ENCODE measurements around the gene CCR5.

CCR5 gene

DNA sequence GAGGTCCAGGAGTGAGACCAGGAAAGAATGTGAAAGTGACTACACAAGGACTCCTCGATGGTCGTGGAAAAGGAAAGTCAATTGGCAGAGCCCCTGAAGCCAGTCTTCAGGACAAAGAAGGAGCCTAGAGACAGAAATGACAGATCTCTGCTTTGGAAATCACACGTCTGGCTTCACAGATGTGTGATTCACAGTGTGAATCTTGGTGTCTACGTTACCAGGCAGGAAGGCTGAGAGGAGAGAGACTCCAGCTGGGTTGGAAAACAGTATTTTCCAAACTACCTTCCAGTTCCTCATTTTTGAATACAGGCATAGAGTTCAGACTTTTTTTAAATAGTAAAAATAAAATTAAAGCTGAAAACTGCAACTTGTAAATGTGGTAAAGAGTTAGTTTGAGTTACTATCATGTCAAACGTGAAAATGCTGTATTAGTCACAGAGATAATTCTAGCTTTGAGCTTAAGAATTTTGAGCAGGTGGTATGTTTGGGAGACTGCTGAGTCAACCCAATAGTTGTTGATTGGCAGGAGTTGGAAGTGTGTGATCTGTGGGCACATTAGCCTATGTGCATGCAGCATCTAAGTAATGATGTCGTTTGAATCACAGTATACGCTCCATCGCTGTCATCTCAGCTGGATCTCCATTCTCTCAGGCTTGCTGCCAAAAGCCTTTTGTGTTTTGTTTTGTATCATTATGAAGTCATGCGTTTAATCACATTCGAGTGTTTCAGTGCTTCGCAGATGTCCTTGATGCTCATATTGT lies 10.8 kb upstream of the CCR5 start:
- DNase-seq = peak; percentile 37

DNA sequence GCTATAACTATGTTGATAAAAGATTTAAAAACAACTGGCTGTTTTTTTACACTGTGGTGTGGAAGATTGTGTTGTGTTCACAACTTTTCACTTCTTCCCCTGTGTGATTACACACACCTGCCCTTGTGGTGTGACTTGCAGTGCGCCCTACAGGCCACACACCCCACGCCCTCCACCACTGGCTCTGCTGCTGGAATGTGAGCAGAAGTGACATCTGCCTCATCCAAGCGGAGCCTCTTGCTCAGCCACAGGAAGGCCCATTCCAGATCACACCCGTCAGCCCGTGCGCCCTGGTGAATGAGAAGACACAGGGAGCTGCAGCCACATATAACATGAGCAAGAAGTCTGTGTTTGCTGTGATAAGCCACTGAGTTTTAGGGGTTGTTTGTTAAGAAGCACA lies 9.8 kb upstream of the CCR5 start:
- DNase-seq = no peak

- no peak for DNase-seq
These were observed 9.1 kb upstream of the CCR5 start for GRCh38 chr3:46361408-46362283.

DNA sequence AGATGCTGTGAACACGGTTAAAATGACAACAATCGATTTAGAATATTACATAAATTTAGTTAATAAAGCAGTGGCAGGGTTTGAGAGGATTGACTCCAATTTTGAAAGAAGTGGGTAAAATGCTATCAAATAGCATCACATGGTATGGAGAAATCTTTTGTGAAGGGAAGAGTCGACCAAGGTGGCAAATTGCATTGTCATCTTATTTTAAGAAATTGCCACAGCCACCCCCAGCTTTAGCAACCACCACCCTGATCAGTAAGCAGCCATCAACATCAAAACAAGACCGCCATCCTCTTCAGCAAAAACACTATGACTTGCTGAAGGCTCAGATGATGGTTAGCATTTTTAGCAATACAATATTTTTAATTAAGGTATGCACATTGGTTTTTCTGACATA lies 5.7 kb upstream of the CCR5 start:
- DNase-seq = no peak

DNA sequence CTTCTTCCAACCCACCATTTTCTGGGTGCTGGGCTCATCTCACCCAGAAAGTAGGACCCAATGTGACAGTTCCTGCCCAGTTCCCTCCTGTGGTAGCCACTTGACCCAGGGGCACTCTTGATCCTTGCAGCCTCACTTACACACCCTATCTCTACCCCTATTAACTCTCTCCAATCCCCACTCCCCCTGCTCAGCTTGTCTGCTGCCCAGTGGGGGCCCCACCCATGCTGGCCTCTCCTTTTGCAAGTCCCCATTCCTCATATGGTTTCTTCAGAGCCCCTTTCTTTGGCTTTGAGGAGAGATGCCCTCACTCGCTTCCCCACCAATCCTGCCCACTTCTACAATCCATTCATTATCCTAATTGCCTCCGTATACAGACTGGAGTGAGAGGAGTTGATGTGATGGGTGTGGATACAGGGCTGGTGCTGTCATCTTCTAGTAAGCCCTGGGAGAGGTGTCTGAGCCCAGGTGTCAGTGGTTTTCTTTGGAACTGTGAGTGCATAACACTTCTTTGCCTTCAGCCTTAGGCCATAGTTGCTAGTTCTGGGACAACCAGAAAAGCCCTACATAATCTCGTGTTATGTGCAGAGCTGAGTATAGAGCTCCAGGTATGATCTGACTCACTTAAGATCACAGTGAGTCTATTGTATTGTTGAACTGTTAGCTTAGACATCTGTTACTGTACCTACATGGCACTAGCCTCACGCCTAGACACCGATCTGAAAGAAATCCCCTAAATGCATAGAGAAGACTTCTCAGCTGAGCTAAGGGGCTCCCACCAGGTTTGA lies 4.8 kb upstream of the CCR5 start:
- DNase-seq = no peak

DNA sequence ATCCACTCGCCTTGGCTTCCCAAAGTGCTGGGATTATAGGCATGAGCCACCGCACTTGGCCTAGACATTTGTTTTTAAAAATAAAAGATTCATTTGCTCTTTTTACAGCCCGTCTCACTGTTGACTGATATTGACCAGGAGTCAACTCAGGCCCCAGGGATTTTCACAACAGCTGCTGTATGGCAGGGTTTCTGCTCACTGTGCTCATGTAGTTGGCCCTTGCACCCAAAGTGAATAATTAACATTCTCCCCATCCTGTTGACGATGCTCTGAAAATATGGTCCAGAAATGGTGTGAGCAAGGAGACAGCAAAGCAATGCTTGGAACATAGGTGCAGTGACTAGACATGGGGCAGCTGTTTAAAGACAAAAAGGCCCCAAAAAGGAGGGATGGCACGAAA lies 2.9 kb upstream of the CCR5 start:
- DNase-seq = no peak

- DNase-seq = peak; percentile 71
These were observed 2.2 kb upstream of the CCR5 start for GRCh38 chr3:46368569-46368968.

DNA sequence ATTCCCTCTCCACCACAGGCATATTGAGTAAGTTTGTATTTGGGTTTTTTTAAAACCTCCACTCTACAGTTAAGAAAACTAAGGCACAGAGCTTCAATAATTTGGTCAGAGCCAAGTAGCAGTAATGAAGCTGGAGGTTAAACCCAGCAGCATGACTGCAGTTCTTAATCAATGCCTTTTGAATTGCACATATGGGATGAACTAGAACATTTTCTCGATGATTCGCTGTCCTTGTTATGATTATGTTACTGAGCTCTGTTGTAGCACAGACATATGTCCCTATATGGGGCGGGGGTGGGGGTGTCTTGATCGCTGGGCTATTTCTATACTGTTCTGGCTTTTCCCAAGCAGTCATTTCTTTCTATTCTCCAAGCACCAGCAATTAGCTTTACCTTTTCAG lies 1.6 kb upstream of the CCR5 start:
- no peak for DNase-seq

- peak; percentile 46 for DNase-seq
These were observed 1.0 kb upstream of the CCR5 start for GRCh38 chr3:46369675-46370132.

DNA sequence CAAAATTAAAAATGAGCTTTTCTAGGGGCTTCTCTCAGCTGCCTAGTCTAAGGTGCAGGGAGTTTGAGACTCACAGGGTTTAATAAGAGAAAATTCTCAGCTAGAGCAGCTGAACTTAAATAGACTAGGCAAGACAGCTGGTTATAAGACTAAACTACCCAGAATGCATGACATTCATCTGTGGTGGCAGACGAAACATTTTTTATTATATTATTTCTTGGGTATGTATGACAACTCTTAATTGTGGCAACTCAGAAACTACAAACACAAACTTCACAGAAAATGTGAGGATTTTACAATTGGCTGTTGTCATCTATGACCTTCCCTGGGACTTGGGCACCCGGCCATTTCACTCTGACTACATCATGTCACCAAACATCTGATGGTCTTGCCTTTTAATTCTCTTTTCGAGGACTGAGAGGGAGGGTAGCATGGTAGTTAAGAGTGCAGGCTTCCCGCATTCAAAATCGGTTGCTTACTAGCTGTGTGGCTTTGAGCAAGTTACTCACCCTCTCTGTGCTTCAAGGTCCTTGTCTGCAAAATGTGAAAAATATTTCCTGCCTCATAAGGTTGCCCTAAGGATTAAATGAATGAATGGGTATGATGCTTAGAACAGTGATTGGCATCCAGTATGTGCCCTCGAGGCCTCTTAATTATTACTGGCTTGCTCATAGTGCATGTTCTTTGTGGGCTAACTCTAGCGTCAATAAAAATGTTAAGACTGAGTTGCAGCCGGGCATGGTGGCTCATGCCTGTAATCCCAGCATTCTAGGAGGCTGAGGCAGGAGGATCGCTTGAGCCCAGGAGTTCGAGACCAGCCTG lies 984 bp downstream of the CCR5 start:
- no peak for DNase-seq

- no peak for DNase-seq
These were observed 2.0 kb downstream of the CCR5 start for GRCh38 chr3:46372492-46373359.

DNA sequence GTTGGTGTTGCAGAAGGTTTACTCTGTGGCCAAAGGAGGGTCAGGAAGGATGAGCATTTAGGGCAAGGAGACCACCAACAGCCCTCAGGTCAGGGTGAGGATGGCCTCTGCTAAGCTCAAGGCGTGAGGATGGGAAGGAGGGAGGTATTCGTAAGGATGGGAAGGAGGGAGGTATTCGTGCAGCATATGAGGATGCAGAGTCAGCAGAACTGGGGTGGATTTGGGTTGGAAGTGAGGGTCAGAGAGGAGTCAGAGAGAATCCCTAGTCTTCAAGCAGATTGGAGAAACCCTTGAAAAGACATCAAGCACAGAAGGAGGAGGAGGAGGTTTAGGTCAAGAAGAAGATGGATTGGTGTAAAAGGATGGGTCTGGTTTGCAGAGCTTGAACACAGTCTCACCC lies 4.0 kb downstream of the CCR5 start:
- DNase-seq = no peak

DNA sequence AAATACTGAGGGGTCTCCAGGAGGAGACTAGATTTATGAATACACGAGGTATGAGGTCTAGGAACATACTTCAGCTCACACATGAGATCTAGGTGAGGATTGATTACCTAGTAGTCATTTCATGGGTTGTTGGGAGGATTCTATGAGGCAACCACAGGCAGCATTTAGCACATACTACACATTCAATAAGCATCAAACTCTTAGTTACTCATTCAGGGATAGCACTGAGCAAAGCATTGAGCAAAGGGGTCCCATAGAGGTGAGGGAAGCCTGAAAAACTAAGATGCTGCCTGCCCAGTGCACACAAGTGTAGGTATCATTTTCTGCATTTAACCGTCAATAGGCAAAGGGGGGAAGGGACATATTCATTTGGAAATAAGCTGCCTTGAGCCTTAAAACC lies 4.5 kb downstream of the CCR5 start:
- no peak for DNase-seq

DNA sequence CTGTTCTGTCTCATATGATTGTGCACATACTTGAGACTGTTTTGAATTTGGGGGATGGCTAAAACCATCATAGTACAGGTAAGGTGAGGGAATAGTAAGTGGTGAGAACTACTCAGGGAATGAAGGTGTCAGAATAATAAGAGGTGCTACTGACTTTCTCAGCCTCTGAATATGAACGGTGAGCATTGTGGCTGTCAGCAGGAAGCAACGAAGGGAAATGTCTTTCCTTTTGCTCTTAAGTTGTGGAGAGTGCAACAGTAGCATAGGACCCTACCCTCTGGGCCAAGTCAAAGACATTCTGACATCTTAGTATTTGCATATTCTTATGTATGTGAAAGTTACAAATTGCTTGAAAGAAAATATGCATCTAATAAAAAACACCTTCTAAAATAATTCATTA lies 5.1 kb downstream of the CCR5 start:
- no peak for DNase-seq

DNA sequence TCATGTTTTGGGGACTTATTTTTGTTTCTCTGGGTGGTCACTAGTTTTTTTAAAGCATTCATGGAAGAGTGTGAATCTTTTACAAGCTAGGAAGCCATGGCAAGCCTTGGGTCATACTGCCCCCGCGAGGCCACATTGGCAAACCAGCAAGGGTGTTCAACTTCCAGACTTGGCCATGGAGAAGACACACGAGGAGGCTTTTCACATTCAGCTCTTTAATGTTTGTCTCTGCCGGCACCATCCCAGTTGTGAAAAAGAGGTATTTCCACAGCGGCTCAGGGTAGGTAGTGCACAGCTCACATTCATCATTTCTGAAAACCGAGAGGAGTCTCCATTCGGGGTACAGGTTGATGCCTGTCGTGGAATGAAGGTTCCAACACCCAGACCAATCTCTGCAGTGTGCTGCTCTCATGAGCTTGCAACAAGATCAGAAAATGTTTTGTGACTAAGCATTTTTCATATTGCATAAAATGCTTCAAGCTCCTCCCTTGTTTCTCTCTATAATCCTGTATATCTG lies 7.7 kb downstream of the CCR5 start:
- peak; percentile 74 for DNase-seq

- no peak for DNase-seq
These were observed 9.9 kb downstream of the CCR5 start for GRCh38 chr3:46380471-46381221.

DNA sequence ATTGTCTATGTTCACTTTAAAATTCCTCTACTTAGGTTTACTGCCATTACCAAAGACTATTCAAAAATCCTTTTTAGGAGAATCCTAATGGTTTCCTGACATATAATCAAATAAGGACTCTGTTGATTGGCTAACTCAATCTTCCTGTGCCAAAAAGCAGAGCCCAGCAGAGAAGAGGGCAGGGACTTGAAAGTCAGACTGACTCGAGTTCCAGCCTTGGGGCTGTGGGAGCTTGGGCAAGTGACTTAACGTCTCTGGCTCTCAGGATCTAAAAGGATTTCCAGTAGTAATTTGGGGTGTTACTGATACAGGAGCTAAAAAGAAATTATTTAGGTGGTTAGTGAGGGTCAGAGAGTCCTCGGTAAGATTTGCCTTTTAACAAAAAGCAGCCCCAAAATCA lies 10.9 kb downstream of the CCR5 start:
- DNase-seq = no peak

- no peak for DNase-seq
These were observed 12.6 kb downstream of the CCR5 start for GRCh38 chr3:46383211-46383950.

- DNase-seq = no peak
These were observed 13.2 kb downstream of the CCR5 start for GRCh38 chr3:46383951-46384330.

- DNase-seq = no peak
These were observed 15.5 kb downstream of the CCR5 start for GRCh38 chr3:46386205-46386604.
